B cell (primary cell): Measurements from ENCODE around the gene SMAD1. TPM values are rescaled to one million over a fixed set of nuclear protein-coding genes. Genes with fewer than 3 reads are reported as not detected.

Experiments used
- ATAC-seq: fragments of 200-7000 bp; cut with Tn5 transposase; one replicate; pipeline ENCODE4 v1.10.0; 2021; ENCODE audit warnings: low read depth, mild to moderate bottlenecking, moderate number of reproducible peaks, moderate library complexity
- CTCF ChIA-PET: fragments of 350-600 bp; sonication (Branson Sonifier 250); formaldehyde crosslinking; loops from one replicate; lab custom pipeline; 2021; ENCODE audit warnings: antibody characterized with exemption, inconsistent platforms; lab: Charles Lee
- POLR2A ChIA-PET: fragments of 350-600 bp; sonication (Branson Sonifier 250); formaldehyde crosslinking; loops from one replicate; lab custom pipeline; 2021; ENCODE audit warnings: antibody characterized with exemption; lab: Charles Lee
- DNase-seq: peaks from one replicate; pipeline ENCODE4 v3.0.0; 2013
- H2AFZ ChIP-seq: 2 replicates; pipeline ENCODE4 v1.6.1; 2012; ENCODE audit warnings: mild to moderate bottlenecking, low read depth, low read length; ENCODE audit not compliant: insufficient read depth, poor library complexity, severe bottlenecking
- H3K27ac ChIP-seq, 2 donors: 1 replicate in 1 of 2; 2 replicates in 1 of 2; pipeline ENCODE4 v1.5.1; 2012 to 2013; ENCODE audit warnings: low read length in 2 of 2, mild to moderate bottlenecking in 2 of 2, moderate library complexity in 1 of 2
- H3K27me3 ChIP-seq, 4 experiments: fragments of 200-600 bp in 1 of 4; sonication (generic) in 1 of 4; replicated peaks in 1 of 4; 1 replicate in 2 of 4; 2 replicates in 2 of 4; pipeline versions ENCODE4 v1.6.1 to v1.7.0; 2013 to 2016; ENCODE audit warnings: low read length in 3 of 4, mild to moderate bottlenecking in 2 of 4, mixed read lengths in 1 of 4, moderate library complexity in 1 of 4; ENCODE audit not compliant: insufficient read depth in 4 of 4, control insufficient read depth in 3 of 4; ENCODE audit errors: control extremely low read depth in 1 of 4
- H3K36me3 ChIP-seq, 2 experiments: replicated peaks in 1 of 2; 1 replicate in 1 of 2; 2 replicates in 1 of 2; pipeline versions ENCODE4 v1.6.1 to v1.7.1; 2013; ENCODE audit warnings: low read length in 1 of 2; ENCODE audit not compliant: insufficient read depth in 2 of 2, control insufficient read depth in 1 of 2; ENCODE audit errors: control extremely low read depth in 1 of 2, extremely low read depth in 1 of 2
- H3K4me1 ChIP-seq, 2 donors: fragments of 200-600 bp in 1 of 2; sonication (generic) in 1 of 2; 1 replicate in 1 of 2; 2 replicates in 1 of 2; pipeline versions ENCODE4 v1.5.1 to v1.6.1; 2013 to 2017; ENCODE audit warnings: low read length in 2 of 2; ENCODE audit not compliant: control insufficient read depth in 2 of 2, insufficient read depth in 2 of 2
- H3K4me2 ChIP-seq: replicated peaks from 2 replicates; pipeline ENCODE3; 2012; ENCODE audit warnings: mild to moderate bottlenecking, low read depth, low read length; ENCODE audit not compliant: poor library complexity, severe bottlenecking
- H3K4me3 ChIP-seq, 5 experiments: fragments of 200-600 bp in 1 of 5; sonication (generic) in 1 of 5; 1 replicate in 3 of 5; 2 replicates in 2 of 5; pipeline versions ENCODE4 v1.5.1 to v1.7.0; 2011 to 2016; ENCODE audit warnings: low read length in 4 of 5, mild to moderate bottlenecking in 4 of 5, low read depth in 2 of 5, control low read depth in 1 of 5, moderate library complexity in 1 of 5; ENCODE audit not compliant: insufficient read depth in 1 of 5; ENCODE audit errors: control extremely low read depth in 1 of 5, extremely low read depth in 1 of 5
- H3K79me2 ChIP-seq: fragments of 200-600 bp; sonication (generic); one replicate; pipeline ENCODE4 v1.6.0; 2016; ENCODE audit warnings: low read length; ENCODE audit not compliant: control insufficient read depth, insufficient read depth
- H3K9ac ChIP-seq: fragments of 200-600 bp; sonication (generic); 2 replicates; pipeline ENCODE4 v1.6.1; 2017; ENCODE audit warnings: mild to moderate bottlenecking, low read length, moderate library complexity
- H3K9me3 ChIP-seq, 3 donors: one replicate each; pipeline versions ENCODE4 v1.6.1 to v1.7.1; 2013; ENCODE audit warnings: low read length in 2 of 3; ENCODE audit not compliant: control insufficient read depth in 2 of 3, insufficient read depth in 1 of 3; ENCODE audit errors: control extremely low read depth in 1 of 3
- H4K20me1 ChIP-seq: 2 replicates; pipeline ENCODE4 v1.6.0; 2012; ENCODE audit warnings: mild to moderate bottlenecking, low read length; ENCODE audit not compliant: insufficient read depth, control insufficient read depth, poor library complexity, severe bottlenecking
- H3K27ac Mint-ChIP-seq: one replicate; pipeline ENCODE4 v1.8.0; 2021; ENCODE audit warnings: mixed read lengths
- H3K27me3 Mint-ChIP-seq: one replicate; pipeline ENCODE4 v1.8.0; 2021; ENCODE audit warnings: mixed read lengths
- H3K4me1 Mint-ChIP-seq: one replicate; pipeline ENCODE4 v1.8.0; 2021; ENCODE audit warnings: mixed read lengths
- H3K4me3 Mint-ChIP-seq: one replicate; pipeline ENCODE4 v1.8.0; 2021; ENCODE audit warnings: mixed read lengths
- H3K9me3 Mint-ChIP-seq: one replicate; pipeline ENCODE4 v1.8.0; 2022; ENCODE audit warnings: mixed read lengths; ENCODE audit not compliant: insufficient read depth
- EZH2 ChIP-seq: IDR thresholded peaks from 2 replicates; pipeline ENCODE4 v1.6.1; 2012; ENCODE audit warnings: borderline replicate concordance, low read depth, mild to moderate bottlenecking, moderate library complexity, low read length; ENCODE audit not compliant: insufficient read depth, poor library complexity, severe bottlenecking
- WGBS: methylation state at CpG from one replicate; pipeline ENCODE4 v1.1.5; 2013; ENCODE audit warnings: missing lambda C conversion rate; ENCODE audit not compliant: insufficient coverage; 5-methylcytosine and 5-hydroxymethylcytosine counted together
- intact Hi-C: fragments of 100-400 bp; cut with micrococcal nuclease; formaldehyde crosslinking; loops from one replicate; pipeline ENCODE4 v1.10.0; 2022
- polyA plus RNA-seq: library from polyadenylated mRNA; depleted of rRNA; stranded (reverse); fragments of >200 nt; gene quantifications from 2 replicates; pipeline ENCODE4 v1.2.3, GENCODE V29; 2012
- total RNA-seq, 2 donors: library from RNA; stranded (reverse); fragments of 120-200 nt in 1 of 2; gene quantifications; 1 replicate in 1 of 2; 2 replicates in 1 of 2; pipeline versions ENCODE4 v1.2.3 to v1.2.4, GENCODE V29; 2013 to 2022
- TF ChIP-seq, protein P1 (sequence below): fragments of 200-600 bp; IDR thresholded peaks from one replicate; pipeline ENCODE4 v1.8.0; 2022; ENCODE audit warnings: antibody characterized with exemption, mild to moderate bottlenecking

Gene SMAD1
- total and polyA plus RNA-seq, 2 donors (not counting 1 experiment from before 2014, with no cell fraction given), result 0.12 TPM; not detected in 1

DNA sequence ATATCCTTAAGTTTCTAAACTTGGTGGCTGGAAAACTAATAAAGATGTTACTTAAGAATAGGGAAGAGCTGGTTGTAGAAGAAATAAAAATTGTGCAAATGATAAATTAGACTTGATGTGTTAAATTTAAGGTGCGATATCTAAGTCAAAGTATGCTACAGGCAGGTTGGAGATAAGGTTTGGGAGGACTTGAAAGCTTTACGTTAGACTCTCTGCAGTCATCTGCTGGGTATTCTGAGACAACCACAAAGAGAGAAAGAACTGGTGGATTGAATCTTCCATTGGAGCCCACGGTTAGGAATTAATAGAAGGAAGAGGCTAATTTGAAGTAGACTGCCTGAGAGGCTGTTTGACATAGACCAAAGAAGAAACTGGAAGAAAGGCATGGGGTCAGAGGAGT lies 7.9 kb downstream of the SMAD1 start:
- no peak for ATAC-seq
- ChIA-PET POLR2A (no interaction called here), CTCF (no interaction called here)
- Histone ChIP-seq H3K4me2 (no peak overlapping the region), H3K9me3 (no peaks in the 10 kb centered on the region), H3K79me2 (peaks cover 7% of the 10 kb centered on the region), H3K27ac (no peak overlapping the region), H2AFZ (no peak overlapping the region), H3K4me3 (no peak overlapping the region), H3K4me1 (peaks cover 8 to 20% of the 10 kb centered on the region in 2 donors), H3K9ac (no peak overlapping the region), H3K27me3 (peaks cover 0 to 59% (median 44%) of the 10 kb centered on the region in 4 experiments), H4K20me1 (no peaks in the 10 kb centered on the region), H3K36me3 (no peaks in the 10 kb centered on the region)
- Mint-ChIP-seq H3K27ac (no peak overlapping the region), H3K4me1 (peaks cover 9% of the 10 kb centered on the region), H3K27me3 (peaks cover 40% of the 10 kb centered on the region), H3K9me3 (no peaks in the 10 kb centered on the region), H3K4me3 (no peak overlapping the region)
- WGBS, result 96% methylated on average over 3 of the region's 3 CpGs
- DNase-seq, result no peak
- intact Hi-C loops, result loop anchor here (10.0 kb wide), 1 partner anchor 125 kb away; the partner anchor contains the start of gene MMAA
- TF ChIP-seq EZH2, result no peak
- TF ChIP-seq, protein P1, sequence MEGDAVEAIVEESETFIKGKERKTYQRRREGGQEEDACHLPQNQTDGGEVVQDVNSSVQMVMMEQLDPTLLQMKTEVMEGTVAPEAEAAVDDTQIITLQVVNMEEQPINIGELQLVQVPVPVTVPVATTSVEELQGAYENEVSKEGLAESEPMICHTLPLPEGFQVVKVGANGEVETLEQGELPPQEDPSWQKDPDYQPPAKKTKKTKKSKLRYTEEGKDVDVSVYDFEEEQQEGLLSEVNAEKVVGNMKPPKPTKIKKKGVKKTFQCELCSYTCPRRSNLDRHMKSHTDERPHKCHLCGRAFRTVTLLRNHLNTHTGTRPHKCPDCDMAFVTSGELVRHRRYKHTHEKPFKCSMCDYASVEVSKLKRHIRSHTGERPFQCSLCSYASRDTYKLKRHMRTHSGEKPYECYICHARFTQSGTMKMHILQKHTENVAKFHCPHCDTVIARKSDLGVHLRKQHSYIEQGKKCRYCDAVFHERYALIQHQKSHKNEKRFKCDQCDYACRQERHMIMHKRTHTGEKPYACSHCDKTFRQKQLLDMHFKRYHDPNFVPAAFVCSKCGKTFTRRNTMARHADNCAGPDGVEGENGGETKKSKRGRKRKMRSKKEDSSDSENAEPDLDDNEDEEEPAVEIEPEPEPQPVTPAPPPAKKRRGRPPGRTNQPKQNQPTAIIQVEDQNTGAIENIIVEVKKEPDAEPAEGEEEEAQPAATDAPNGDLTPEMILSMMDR, result no peak

DNA sequence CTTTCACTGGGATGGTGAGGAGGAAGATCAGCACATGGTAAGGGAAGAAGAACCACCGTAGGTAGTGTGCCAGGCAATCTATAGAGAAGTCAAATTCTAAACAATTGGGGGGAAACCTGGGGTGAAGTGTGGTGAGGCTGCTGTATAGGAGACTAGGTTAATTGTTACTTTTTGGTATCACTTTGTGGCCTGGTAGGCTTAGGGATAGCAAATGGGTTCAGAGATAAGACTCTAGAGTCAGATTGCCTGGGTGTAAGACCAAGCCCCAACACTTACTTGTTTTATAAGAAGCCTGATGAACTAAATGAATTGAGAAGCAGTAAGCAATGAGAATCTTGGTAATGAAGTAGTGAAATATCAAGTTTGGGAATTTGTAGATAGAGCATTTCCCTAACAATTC lies 8.7 kb downstream of the SMAD1 start:
- no peak overlapping the region for H3K27ac ChIP-seq
- CTCF ChIA-PET, result no interaction called here
- ATAC-seq, result no peak
- no peak overlapping the region for H3K4me2 ChIP-seq
- 50% methylated on average over 1 of the region's 1 CpG for WGBS
- no peak overlapping the region for H2AFZ ChIP-seq
- no peak for TF ChIP-seq EZH2
- TF ChIP-seq, protein P1, result no peak
- peaks cover 7% of the 10 kb centered on the region for H3K79me2 ChIP-seq
- no peaks in the 10 kb centered on the region for H3K9me3 ChIP-seq
- no peak overlapping the region for H3K27ac Mint-ChIP-seq
- H3K36me3 ChIP-seq, result no peaks in the 10 kb centered on the region
- peaks cover 47% of the 10 kb centered on the region for H3K27me3 Mint-ChIP-seq
- intact Hi-C loops, result no loop called here
- H3K4me3 Mint-ChIP-seq, result no peak overlapping the region
- H3K9me3 Mint-ChIP-seq, result no peaks in the 10 kb centered on the region
- no peaks in the 10 kb centered on the region for H4K20me1 ChIP-seq
- DNase-seq, result no peak
- peaks cover 0 to 54% (median 40%) of the 10 kb centered on the region in 4 experiments for H3K27me3 ChIP-seq
- H3K4me1 Mint-ChIP-seq, result peaks cover 9% of the 10 kb centered on the region
- POLR2A ChIA-PET, result no interaction called here
- peaks cover 8 to 20% of the 10 kb centered on the region in 2 donors for H3K4me1 ChIP-seq
- no peak overlapping the region for H3K4me3 ChIP-seq
- no peak overlapping the region for H3K9ac ChIP-seq
